SK-N-SH (cell line): ENCODE data around the gene STYK1. TPM values are rescaled to one million over a fixed set of nuclear protein-coding genes. Genes with fewer than 3 reads are reported as not detected.

Source experiments
- CTCF ChIA-PET: fragments of 300-600, 350-600 bp; formaldehyde crosslinking; extraction: SDS; loops from one replicate; lab custom pipeline; 2021; lab: Yijun Ruan, JAX
- POLR2A ChIA-PET: fragments of 350-600 bp; sonication (Branson Sonifier 250); formaldehyde crosslinking; extraction: SDS; loops from one replicate; lab custom pipeline; 2020; ENCODE audit warnings: antibody characterized with exemption, inconsistent platforms; lab: Yijun Ruan, JAX
- DNase-seq: peaks from one replicate; pipeline ENCODE4 v3.0.0; 2012
- H2AFZ ChIP-seq: fragments of 200-600 bp; sonication (generic); 2 replicates; pipeline ENCODE4 v1.8.1; 2016; ENCODE audit warnings: antibody characterized with exemption, mild to moderate bottlenecking, low read depth
- H3F3A ChIP-seq: fragments of 200-600 bp; sonication (generic); replicated peaks from 2 replicates; pipeline ENCODE3; 2016; ENCODE audit warnings: antibody characterized with exemption, mild to moderate bottlenecking; ENCODE audit not compliant: insufficient read depth
- H3K27ac ChIP-seq, 2 experiments: fragments of 200-500 bp in 1 of 2; fragments of 200-600 bp in 1 of 2; sonication (Bioruptor generic) in 1 of 2; sonication (generic), shearing (Covaris generic) in 1 of 2; 2 replicates each; pipeline versions ENCODE4 v1.5.1 to v1.6.1; 2014 to 2016; ENCODE audit warnings: low read depth in 2 of 2, inconsistent platforms in 1 of 2, low read length in 1 of 2, mild to moderate bottlenecking in 1 of 2, mixed read lengths in 1 of 2
- H3K27me3 ChIP-seq: fragments of 200-600 bp; sonication (generic), shearing (Covaris generic); 2 replicates; pipeline ENCODE4 v1.6.1; 2016; ENCODE audit warnings: mixed run types; ENCODE audit not compliant: insufficient read depth
- H3K36me3 ChIP-seq, 2 experiments: fragments of 200-500 bp in 1 of 2; fragments of 200-600 bp in 1 of 2; sonication (Bioruptor generic) in 1 of 2; sonication (generic) in 1 of 2; replicated peaks in 1 of 2; 2 replicates each; pipeline versions ENCODE3 to v1.5.1; 2014 to 2016; ENCODE audit warnings: low read length in 1 of 2, mild to moderate bottlenecking in 1 of 2; ENCODE audit not compliant: insufficient read depth in 2 of 2, control insufficient read depth in 1 of 2
- H3K4me1 ChIP-seq, 2 experiments: fragments of 200-500 bp in 1 of 2; fragments of 200-600 bp in 1 of 2; sonication (Bioruptor generic) in 1 of 2; sonication (generic), shearing (Covaris generic) in 1 of 2; 2 replicates each; pipeline versions ENCODE4 v1.5.1 to v1.6.1; 2014 to 2016; ENCODE audit warnings: low read depth in 1 of 2, low read length in 1 of 2, mixed run types in 1 of 2; ENCODE audit not compliant: insufficient read depth in 2 of 2, control insufficient read depth in 1 of 2
- H3K4me2 ChIP-seq: fragments of 200-600 bp; sonication (generic), shearing (Covaris generic); 2 replicates; pipeline ENCODE4 v1.6.1; 2017; ENCODE audit warnings: mixed run types
- H3K4me3 ChIP-seq, 2 experiments: fragments of 200-500 bp in 1 of 2; fragments of 200-600 bp in 1 of 2; sonication (Bioruptor generic) in 1 of 2; sonication (generic), shearing (Covaris generic) in 1 of 2; 2 replicates each; pipeline versions ENCODE4 v1.5.1 to v1.8.1; 2014 to 2016; ENCODE audit warnings: low read depth in 2 of 2, inconsistent platforms in 1 of 2, low read length in 1 of 2, mild to moderate bottlenecking in 1 of 2, mixed read lengths in 1 of 2, moderate library complexity in 1 of 2
- H3K79me2 ChIP-seq: fragments of 200-600 bp; sonication (generic); 2 replicates; pipeline ENCODE4 v1.8.1; 2017; ENCODE audit warnings: mild to moderate bottlenecking; ENCODE audit not compliant: insufficient read depth
- H3K9ac ChIP-seq: fragments of 200-600 bp; sonication (generic); 2 replicates; pipeline ENCODE4 v1.6.1; 2017; ENCODE audit warnings: mixed run types
- H3K9me2 ChIP-seq: fragments of 200-600 bp; sonication (generic); 2 replicates; pipeline ENCODE4 v1.6.1; 2017; ENCODE audit warnings: mixed run types
- H3K9me3 ChIP-seq: fragments of 200-600 bp; sonication (generic); 2 replicates; pipeline ENCODE4 v1.6.1; 2017; ENCODE audit warnings: mixed run types, mild to moderate bottlenecking, moderate library complexity
- H4K20me1 ChIP-seq: fragments of 200-600 bp; sonication (generic); 2 replicates; pipeline ENCODE4 v1.6.1; 2017; ENCODE audit warnings: mild to moderate bottlenecking, mixed run types; ENCODE audit not compliant: insufficient read depth
- EP300 ChIP-seq, 2 experiments: IDR thresholded peaks; 2 replicates each; pipeline versions ENCODE4 v1.4.0 to v1.6.1; 2012; ENCODE audit warnings: borderline replicate concordance in 1 of 2, low read depth in 1 of 2, low read length in 1 of 2
- GABPA ChIP-seq: IDR thresholded peaks from 2 replicates; pipeline ENCODE4 v1.4.0; 2012; ENCODE audit warnings: low read depth, mild to moderate bottlenecking
- IRF3 ChIP-seq: fragments of 150-350 bp; IDR thresholded peaks from 2 replicates; pipeline ENCODE4 v1.6.1; 2016; ENCODE audit warnings: mild to moderate bottlenecking, low read depth, low read length
- JUND ChIP-seq: IDR thresholded peaks from 2 replicates; pipeline ENCODE4 v1.4.0; 2012
- MXI1 ChIP-seq: IDR thresholded peaks from 2 replicates; pipeline ENCODE4 v1.6.1; 2012; ENCODE audit warnings: mild to moderate bottlenecking, low read depth, low read length, improper control_type of control experiment
- PBX3 ChIP-seq: IDR thresholded peaks from 2 replicates; pipeline ENCODE4; 2012
- POLR2AphosphoS5 ChIP-seq: IDR thresholded peaks from 2 replicates; pipeline ENCODE4 v1.6.1; 2012; ENCODE audit warnings: low read depth, low read length
- RAD21 ChIP-seq: IDR thresholded peaks from 2 replicates; pipeline ENCODE4 v1.6.1; 2012; ENCODE audit warnings: mild to moderate bottlenecking, low read length
- REST ChIP-seq: IDR thresholded peaks from 2 replicates; pipeline ENCODE4 v1.6.1; 2012; ENCODE audit warnings: mild to moderate bottlenecking, low read depth, low read length, moderate library complexity
- RFX5 ChIP-seq: IDR thresholded peaks from 2 replicates; pipeline ENCODE4 v1.6.1; 2012; ENCODE audit warnings: mild to moderate bottlenecking, improper control_type of control experiment, low read length
- RXRA ChIP-seq: IDR thresholded peaks from 2 replicates; pipeline ENCODE4 v1.4.0; 2012; ENCODE audit warnings: low read depth, mild to moderate bottlenecking, borderline replicate concordance
- TCF12 ChIP-seq: IDR thresholded peaks from 2 replicates; pipeline ENCODE4 v1.4.0; 2012
- TEAD4 ChIP-seq: IDR thresholded peaks from 2 replicates; pipeline ENCODE4 v1.4.0; 2012; ENCODE audit warnings: mild to moderate bottlenecking, borderline replicate concordance; ENCODE audit not compliant: insufficient read depth
- YY1 ChIP-seq: IDR thresholded peaks from 2 replicates; pipeline ENCODE4 v1.4.0; 2012; ENCODE audit warnings: low read depth, mild to moderate bottlenecking
- WGBS: methylation state at CpG from one replicate; pipeline ENCODE4 v1.1.6; 2017; ENCODE audit warnings: low lambda C conversion rate; 5-methylcytosine and 5-hydroxymethylcytosine counted together
- polyA plus RNA-seq, 3 experiments: library from polyadenylated mRNA; depleted of rRNA; stranded (reverse); fragments of >200 nt; gene quantifications; 2 replicates each; pipeline ENCODE4 v1.2.3, GENCODE V29; 2012
- TF ChIP-seq, protein P1 (sequence below): IDR thresholded peaks from 2 replicates; pipeline ENCODE4 v1.4.0; 2012; ENCODE audit warnings: low read depth, borderline replicate concordance

The STYK1 gene
- polyA plus RNA-seq, 1 of the 3 experiments (the other 2 are of a cell fraction), result not detected

DNA sequence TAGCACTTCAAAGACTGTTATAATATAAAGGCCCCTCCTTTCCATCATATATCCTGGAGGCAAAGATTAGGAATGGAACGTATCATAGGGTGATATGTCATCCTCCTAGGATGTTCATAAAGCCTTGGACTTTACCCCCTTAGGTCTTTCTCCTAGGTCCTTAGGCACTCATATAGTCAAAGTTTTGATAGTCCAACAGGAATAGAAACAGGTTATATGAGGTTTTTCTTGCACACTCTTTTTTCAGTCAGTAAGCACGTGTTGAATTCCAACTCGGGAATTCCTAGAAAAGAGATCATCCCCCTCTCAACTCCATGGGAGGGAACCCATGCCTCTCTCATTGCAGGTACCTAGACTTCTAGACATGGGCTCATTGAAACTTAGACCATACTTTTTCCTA, 40.3 kb downstream of the STYK1 start:
- Histone ChIP-seq H2AFZ (no peak overlapping the region), H3K4me2 (no peak overlapping the region), H3K4me3 (no peak overlapping the region), H3F3A (no peaks in the 10 kb centered on the region), H3K9ac (no peak overlapping the region), H3K27ac (no peak overlapping the region), H3K27me3 (no peaks in the 10 kb centered on the region; the same call in 1 of the 2 replicates), H3K4me1 (no peaks in the 10 kb centered on the region), H3K9me3 (no peaks in the 10 kb centered on the region), H3K79me2 (no peaks in the 10 kb centered on the region), H4K20me1 (no peaks in the 10 kb centered on the region), H3K9me2 (no peaks in the 10 kb centered on the region), H3K36me3 (no peaks in the 10 kb centered on the region)
- no peak for DNase-seq
- TF ChIP-seq RAD21 (no peak), JUND (no peak), TCF12 (no peak), RXRA (no peak), REST (no peak), EP300 (IDR thresholded peaks at IDR 0.05; ENCODE audit: borderline replicate concordance in 1 of 2, low read depth in 1 of 2, low read length in 1 of 2) (no peak), MXI1 (no peak), IRF3 (no peak), PBX3 (no peak)
- 8% methylated on average over 3 of the region's 3 CpGs for WGBS
- ChIA-PET POLR2A (no interaction called here), CTCF (no interaction called here)

DNA sequence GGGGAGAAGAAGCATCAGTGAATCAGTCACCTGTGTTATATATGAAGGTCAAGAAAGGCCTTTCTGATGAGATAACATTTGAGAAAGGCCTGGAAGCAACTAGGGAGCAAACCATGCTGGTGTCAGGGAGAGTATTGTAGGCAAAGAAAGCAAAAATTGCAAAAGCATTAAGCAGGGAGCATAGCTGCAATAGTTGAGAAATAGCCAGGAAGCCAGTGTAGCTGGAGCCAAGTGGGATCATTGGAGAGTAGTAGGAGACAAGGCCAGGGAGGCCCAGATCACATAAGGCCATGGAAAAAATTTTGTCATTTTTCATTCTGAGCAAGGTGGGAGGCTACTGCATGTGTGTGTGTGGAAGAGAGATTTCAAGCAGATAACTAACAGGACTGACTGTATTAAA, 41.6 kb downstream of the STYK1 start:
- H4K20me1 ChIP-seq, result no peaks in the 10 kb centered on the region
- no peaks in the 10 kb centered on the region; the same call in 1 of the 2 replicates for H3K27me3 ChIP-seq
- ChIA-PET POLR2A (no interaction called here), CTCF (interaction anchor here (0.7 kb wide), 1 partner anchor 654 kb away, joined by 3 read pairs; no protein-coding TSS in a partner anchor)
- TF ChIP-seq, protein P1, sequence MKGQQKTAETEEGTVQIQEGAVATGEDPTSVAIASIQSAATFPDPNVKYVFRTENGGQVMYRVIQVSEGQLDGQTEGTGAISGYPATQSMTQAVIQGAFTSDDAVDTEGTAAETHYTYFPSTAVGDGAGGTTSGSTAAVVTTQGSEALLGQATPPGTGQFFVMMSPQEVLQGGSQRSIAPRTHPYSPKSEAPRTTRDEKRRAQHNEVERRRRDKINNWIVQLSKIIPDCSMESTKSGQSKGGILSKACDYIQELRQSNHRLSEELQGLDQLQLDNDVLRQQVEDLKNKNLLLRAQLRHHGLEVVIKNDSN, result no peak
- no peak for TF ChIP-seq YY1
- no peak for TF ChIP-seq POLR2AphosphoS5
- no peak for TF ChIP-seq RFX5
- no peak for TF ChIP-seq TEAD4
- no peak for TF ChIP-seq GABPA
- no peaks in the 10 kb centered on the region for H3K9me2 ChIP-seq
- no peaks in the 10 kb centered on the region for H3K9me3 ChIP-seq
- no peak overlapping the region for H2AFZ ChIP-seq
- H3F3A ChIP-seq, result no peaks in the 10 kb centered on the region
- no peak overlapping the region for H3K27ac ChIP-seq
- no peaks in the 10 kb centered on the region for H3K4me1 ChIP-seq
- H3K4me2 ChIP-seq, result no peak overlapping the region
- DNase-seq, result no peak
- no peak overlapping the region for H3K9ac ChIP-seq
- no peaks in the 10 kb centered on the region for H3K79me2 ChIP-seq
- no peak overlapping the region for H3K4me3 ChIP-seq
- H3K36me3 ChIP-seq, result no peaks in the 10 kb centered on the region
